HG03558 (cell line): ENCODE results near the gene GADD45GIP1.
A peak's percentile ranks its signal among the peaks of the same experiment; 100 is the strongest.
"Not testable (repeated sequence)": the region's sequence is repeated elsewhere in the genome, so short reads cannot be mapped to it uniquely, and the experiment has no call there.

Experiments
- ATAC-seq: cut with Tn5 transposase; IDR thresholded peaks from one replicate; pipeline ENCODE4 v1.9.1; 2021; ENCODE audit warnings: moderate number of reproducible peaks; ENCODE audit not compliant: unreplicated experiment; ENCODE audit errors: extremely low read depth

GADD45GIP1 gene

DNA sequence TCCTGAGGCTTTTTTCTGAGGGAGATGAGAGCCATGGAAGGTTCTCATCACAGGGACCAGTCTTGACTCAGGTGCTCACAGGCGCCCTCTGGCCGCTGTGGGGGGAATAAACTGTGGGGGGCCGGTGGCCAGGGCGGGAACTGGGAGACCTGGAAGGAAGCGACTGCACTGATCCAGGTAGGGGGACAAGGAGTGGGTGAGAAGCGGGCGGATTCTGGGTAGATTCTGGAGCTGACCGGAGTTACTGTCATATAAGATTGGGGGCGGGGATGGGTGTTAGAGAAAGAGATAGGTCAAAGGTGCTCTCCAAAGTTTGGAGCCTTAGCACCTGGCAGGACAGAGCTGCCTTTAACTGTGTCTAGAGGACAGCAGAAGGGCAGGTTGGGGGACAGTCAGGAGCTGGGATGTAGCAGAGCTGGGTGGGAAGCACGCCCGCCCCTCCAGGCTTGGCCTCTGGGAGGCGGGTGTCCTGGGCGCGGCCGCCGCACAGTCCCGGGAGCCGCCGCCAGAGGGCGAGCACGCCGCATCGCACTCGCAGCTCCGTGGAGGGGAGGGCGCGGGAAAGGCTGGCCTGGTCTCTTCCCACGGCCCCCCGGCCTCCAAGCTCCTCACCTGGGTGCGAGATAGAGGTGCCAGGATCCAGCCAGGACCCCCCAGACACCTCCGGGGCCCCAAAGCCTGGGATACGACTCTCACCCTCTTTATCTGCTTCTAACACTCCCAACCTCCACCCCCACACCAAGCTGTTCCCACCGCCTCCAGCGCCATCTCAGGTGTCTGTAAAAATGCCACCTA, 8.2 kb upstream of the GADD45GIP1 start:
- no peak for ATAC-seq

DNA sequence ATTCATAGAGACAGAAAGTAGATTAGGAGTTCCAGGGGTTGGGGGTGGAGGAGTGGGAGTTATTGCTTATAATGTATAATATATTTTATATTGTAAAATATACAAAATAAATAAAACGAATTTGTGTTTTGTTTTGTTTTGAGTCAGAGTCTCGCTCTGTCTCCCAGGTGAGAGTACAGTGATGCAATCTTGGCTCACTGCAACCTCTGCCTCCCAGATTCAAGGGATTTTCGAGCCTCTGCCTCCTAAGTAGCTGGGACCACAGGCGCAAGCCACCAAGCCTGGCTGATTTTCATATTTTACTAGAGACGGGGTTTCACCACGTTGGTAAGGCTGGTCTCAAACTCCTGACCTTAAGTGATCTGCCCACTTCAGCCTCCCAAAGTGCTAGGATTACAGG, 2.5 kb upstream of the GADD45GIP1 start:
- ATAC-seq, result no peak

DNA sequence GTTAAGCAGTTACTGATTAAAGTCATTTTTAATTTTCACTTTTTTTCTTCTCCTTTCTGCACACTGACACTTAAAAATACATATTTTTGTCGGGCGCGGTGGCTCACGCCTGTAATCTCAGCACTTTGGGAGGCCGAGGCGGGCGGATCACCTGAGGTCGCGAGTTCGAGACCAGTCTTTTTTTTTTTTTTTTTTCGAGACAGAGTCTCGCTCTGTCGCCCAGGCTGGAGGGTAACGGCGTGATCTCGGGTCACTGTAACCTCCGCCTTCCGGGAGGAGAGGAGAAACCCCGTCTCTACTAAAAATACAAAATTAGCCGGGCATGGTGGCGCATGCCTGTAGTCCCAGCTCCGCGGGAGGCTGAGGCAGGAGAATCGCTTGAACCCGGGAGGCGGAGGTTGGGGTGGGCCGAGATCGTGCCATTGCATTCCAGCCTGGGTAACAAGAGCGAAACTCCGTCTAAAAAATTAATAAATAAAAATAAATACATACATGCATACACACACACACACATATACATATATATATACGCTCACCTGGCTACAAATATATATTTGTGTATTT, 448 bp upstream of the GADD45GIP1 start:
- ATAC-seq, result not testable (repeated sequence)

DNA sequence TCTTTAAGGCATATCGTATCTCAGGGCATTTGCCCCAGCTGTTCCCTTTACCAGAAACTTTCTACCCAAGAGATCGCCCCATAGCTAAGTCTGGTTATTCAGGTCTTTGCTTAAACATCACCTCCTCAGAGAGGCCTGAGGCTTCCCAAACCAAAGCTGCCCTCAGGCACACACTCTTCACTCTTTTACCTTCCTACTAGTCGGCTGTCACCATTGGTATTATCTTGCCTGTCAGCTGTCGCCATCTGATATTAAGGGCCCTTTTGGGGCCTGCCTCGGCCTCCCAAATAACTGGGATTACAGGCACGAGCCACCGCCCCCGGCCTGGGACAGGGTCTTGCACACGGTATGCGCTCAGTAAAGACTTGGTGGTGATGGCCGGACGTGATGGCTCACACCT, 1.0 kb downstream of the GADD45GIP1 start:
- no peak for ATAC-seq

DNA sequence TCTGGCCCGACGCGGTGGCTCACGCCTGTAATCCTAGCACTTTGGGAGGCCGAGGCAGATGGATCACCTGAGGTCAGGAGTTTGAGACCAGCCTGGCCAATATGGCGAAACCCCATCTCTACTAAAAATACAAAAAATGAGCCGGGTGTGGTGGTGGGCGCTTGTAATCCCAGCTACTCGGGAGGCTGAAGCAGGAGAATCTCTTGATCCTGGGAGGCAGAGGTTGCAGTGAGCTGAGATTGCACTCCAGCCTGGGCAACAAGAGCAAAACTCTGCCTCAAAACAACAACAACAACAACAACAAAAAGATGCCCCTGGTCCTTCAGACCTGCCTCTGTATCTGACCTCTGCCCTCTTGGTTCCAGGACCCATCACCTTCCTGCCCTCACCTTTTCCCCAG, 1.4 kb downstream of the GADD45GIP1 start:
- ATAC-seq, result not testable (repeated sequence)

DNA sequence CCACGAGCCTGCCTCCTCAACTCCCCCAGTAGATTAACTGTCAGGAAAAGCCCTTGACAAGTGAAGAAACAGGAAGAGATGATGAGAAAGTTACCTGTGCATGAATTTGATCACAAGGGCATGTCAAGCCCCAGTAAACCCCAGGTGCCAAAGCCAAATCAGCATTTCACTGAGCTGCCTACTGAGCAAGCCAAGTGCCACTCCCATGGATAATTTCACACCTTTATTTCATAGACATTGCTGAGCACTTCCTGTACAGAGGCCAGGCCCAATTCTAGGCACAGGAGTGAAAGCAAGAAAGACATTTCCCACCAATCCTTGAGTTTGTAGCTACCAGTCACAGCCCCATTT, 2.4 kb downstream of the GADD45GIP1 start:
- ATAC-seq, result no peak

DNA sequence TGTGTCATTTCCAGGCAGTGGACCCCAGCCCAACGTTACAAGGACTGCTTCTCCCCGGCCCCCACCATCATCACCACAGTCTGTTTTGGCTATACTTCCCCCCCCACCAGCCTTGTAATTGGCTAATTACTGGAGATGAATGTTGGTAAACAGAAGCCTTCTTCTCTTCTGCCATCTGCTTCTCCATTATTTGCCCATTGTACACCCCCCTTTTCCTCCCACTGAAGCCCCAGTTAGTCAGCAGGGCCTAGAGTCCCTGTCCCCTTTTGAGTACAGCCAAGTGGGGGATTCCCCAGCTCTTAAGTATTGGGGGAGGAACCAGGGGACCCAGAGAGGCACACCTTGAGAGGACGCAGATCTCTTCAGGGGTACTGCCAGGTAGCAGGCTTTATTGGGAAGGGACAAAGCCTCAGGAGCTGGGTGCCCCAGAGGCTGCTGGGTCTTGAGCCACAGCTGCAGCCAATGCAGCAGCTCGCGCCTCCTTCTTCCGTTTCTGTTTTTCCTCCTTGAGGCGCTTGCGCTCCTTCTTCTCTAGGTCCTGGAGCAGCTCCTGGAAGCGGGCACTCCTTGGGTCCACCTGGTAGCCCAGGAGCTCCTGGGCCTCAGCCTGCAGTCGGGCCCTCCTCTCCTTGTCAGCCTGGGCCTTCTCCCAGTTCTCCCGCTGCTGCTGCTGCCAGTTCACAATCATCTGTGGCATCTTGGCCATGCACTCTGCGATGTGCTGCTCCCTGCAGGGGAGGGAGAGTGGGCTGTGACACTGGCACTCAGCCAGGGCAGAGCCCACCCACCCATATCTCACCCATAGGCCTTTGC, 3.0 kb downstream of the GADD45GIP1 start:
- ATAC-seq, result no peak

DNA sequence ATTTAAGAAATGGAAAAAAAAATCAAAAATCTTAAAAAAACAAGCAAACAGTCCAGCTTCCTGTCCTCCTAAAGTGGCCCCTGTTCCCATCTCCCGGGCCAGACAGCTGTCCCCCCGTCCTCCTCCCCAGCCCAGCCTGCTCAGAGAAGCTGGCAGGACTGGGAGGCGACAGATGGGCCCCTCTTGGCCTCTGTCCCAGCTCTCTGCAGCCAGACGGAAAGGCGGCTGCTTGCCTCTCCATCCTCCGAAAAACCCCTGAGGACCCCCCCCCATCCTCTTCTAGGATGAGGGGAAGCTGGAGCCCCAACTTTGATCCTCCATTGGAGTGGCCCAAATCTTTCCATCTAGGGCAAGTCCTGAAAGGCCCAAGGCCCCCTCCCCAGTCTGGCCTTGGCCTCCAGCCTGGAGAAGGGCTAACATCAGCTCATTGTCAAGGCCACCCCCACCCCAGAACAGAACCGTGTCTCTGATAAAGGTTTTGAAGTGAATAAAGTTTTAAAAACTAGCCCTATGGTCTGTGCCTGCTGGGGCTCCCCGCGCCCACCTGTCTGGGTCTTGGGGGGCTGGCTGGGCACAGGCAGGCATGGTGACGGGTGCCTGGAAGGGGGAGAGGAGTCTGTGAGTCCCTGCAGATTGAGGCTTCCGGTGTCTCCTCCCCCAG, 3.8 kb downstream of the GADD45GIP1 start:
- no peak for ATAC-seq

DNA sequence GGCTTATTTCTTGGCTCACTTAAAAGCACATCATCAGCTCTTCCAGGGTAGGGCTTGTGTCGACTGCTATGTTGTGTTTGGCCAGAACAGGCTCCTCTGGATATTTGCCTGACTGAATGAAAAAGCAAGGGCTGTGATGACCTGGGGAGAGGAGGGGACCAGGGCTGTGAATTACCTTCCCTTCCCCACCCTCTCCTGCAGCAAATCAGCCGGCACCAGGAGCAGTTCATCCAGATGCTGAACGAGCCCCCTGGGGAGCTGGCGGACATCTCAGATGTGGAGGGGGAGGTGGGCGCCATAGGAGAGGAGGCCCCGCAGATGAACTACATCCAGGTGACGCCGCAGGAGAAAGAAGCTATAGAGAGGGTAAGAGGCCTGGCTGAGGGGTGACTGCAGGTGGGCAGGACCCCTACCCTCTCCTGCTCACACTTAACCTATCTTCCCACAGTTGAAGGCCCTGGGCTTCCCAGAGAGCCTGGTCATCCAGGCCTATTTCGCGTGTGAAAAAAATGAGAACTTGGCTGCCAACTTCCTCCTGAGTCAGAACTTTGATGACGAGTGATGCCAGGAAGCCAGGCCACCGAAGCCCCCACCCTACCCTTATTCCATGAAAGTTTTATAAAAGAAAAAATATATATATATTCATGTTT, 4.4 kb downstream of the GADD45GIP1 start:
- ATAC-seq, result no peak

DNA sequence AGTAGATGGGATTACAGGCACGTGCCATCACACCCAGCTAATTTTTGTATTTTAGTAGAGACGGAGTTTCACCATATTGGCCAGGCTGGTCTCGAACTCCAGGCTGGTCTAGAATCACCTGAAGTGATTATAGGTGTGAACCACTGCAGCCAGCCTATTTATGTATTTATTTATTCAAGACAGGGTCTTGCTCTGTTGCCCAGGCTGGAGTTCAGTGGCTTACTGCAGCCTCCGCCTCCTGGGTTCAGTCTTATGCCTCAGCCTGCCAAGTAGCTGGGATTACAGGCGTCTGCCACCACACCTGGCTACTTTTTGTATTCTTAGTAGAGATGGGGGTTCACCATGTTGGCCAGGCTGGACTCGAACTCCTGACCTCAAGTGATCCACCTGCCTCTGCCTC, 5.0 kb downstream of the GADD45GIP1 start:
- not testable (repeated sequence) for ATAC-seq

DNA sequence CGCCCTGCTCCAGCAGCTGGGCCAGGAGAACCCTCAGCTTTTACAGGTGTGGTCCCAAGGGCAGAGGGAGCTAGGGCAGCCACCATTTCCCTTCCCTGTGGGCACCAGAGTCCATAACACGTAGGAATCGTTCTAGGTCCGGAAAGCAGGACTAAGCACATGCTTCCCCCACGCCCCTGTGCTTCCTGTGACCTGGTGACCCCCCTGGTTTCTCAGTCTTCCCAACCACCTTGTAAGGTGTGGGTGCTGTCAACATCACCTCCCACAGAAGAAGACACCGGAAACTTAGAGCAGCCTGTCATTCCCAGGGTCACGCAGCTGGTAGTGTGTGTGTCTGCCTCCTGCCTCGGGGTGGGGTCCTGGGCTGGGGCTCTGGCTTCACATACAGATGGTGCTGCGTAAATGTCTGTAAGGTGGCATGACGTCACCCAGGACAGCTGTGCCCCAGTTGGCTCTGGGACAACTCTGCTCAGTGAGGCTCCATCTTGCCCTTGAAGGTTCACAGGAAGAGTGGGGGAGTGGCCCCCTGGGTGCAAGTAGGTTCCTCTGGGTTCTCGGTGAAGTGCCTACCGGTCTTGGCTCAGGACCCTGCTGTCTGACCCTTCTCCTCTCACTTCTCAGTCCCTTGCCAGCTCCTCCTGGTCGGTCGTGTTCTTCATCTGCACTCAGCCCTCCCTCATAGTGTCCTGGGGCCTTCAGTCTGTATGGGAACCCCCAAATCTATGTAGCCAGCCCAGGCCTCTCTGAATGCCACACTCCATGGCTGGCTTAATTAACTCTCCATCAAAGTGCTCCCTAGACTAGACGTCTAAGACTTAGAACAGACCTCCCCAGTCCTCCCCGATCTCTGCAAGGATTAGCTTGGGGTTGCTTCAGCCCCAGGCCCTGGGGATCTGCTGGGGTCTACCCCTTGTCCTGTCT, 7.4 kb downstream of the GADD45GIP1 start:
- ATAC-seq, result no peak

DNA sequence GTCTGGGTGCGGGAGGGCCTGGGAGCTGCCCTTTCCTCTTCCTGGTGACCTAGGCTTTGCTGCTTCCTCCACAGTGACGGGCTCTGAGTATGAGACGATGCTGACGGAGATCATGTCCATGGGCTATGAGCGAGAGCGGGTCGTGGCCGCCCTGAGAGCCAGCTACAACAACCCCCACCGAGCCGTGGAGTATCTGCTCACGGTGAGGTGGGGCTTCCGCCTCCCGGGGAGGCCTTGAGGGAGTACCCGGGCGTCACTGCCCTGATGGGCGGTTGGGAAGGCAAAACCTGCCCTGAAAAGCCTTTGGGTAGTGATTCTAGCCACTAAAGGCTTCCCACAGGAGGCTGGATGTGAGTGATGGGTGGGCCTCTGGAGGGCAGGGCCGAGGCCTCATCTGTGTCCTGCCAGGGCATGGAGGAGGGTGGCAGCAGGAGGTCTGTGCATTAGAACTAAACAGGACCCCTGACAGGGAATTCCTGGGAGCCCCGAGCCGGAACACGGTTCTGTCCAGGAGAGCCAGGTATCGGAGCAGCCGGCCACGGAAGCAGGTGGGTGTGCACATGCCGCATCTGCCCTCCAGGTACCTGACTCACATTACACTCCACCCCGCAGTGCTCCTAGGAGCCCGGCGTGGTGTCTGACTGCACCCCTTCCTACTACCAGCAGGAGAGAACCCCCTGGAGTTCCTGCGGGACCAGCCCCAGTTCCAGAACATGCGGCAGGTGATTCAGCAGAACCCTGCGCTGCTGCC, 8.2 kb downstream of the GADD45GIP1 start:
- ATAC-seq, result no peak

DNA sequence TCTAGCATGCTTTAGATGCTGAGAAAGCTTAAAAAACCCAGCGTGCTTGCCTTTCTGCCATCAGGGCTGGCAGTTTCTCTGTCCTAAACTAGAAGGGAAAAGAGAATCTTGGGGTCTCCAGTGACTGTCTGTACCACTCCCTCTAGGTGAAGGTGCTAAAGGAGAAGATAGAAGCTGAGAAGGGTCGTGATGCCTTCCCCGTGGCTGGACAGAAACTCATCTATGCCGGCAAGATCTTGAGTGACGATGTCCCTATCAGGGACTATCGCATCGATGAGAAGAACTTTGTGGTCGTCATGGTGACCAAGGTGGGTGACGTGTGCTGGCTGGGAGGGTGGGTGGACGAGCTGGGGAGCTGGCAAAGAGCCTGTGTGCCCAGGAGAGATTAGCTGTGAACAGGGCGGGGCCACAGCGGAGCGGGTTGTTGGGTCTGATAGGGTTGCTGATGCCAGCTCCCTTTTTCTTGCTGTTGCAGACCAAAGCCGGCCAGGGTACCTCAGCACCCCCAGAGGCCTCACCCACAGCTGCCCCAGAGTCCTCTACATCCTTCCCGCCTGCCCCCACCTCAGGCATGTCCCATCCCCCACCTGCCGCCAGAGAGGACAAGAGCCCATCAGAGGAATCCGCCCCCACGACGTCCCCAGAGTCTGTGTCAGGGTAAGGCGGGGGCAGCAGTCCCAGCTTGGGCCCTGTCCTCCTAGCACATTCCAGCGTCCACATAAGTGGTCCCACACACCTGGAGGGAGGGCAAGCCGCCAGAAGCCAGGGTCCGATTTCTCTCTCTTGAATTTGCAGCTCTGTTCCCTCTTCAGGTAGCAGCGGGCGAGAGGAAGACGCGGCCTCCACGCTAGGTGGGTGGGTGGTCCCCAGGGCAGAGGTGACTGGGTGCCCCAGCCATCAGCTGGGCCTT, 9.1 kb downstream of the GADD45GIP1 start:
- no peak for ATAC-seq

DNA sequence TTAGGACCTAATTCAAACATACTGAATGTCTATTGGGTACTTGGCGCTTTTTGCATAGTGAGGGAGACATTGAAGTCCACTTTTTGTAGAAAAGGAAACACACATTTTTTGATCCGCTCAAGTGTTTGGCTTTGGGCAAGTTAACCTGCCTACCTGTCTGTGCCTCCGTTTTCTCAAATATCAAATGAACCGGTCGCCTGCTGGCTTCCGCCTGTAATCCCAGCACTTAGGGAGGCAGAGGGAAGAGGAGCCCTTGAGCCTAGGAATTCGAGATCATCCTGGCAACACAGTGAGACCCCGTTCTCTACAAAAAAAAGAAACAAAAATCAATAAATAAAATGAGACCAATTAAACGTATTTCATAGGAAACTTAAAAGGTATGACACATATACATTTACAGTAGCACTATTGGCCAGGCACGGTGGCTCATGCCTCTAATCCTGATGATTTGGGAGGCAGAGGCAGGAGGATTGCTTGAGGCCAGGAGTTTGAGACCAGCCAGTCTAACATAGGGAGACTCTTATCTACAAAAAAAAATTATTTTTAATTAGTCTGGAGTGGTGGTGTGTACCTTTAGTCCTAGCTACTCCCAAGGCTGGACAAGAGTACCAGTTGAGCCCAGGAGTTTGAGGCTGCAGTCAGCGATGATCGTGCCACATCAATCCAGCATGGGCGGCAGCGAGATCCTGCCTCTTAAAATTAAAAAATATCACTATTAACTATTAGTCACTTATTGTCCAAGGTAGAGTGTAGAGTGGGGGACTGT, 10.1 kb downstream of the GADD45GIP1 start:
- ATAC-seq, result no peak

DNA sequence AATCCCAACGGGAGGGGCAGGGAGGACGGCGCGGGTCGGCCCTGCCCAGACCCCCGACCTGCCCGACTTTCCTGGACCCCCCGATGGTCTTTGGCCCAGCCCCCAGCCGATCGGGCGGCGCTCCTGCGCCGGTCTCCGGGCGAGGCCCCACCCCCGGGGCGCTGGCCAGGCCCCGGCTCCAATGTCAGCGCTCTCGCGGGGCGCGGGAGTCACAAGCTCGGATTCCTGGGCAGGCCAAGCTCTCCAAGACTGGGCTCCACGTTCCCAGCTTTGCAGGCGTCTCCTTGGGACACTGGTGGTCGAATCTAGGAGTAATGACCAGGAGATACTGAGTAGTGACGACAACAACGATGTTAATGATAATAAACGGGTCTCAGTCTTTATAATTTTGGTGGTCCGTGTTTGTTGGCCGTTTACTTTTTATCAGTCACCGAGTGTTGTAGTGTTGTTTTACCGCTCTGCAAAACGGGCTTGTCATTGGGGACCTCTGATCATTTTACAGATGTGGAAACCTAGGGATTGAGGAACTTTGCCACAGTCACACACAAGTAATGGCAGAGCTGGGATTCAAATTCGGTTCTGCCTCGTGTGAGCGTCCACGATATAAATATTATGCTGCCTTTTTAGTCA, 10.8 kb downstream of the GADD45GIP1 start:
- no peak for ATAC-seq

DNA sequence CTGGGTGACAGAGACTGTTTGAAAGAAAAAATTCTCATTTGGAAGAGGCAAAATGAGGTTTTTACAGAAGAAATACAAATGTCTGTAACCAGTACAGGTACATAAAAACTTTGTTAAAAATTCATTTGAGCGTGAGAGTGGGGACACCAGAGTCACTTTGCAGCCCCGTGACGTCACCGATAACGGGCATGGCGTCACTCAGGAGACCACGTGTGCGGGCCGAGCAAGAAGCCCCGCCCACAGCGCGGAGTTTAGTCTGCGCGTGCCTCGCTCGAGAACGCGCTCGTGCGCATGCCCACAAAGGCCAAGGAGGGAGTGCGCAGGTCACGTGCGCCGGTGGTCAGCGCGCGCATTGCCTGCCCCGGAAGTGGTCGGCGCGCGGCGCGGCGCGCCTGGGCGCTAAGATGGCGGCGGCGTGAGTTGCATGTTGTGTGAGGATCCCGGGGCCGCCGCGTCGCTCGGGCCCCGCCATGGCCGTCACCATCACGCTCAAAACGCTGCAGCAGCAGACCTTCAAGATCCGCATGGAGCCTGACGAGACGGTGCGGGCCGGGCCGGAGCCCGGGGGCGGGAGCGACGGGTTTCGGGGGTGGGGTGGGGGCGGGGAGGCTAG, 11.4 kb downstream of the GADD45GIP1 start, which contains the start of gene RAD23A:
Gene RAD23A, plus strand, starts transcription at position 384 of the 613 bp plus-strand sequence. Its CDS starts 87 bp downstream, at position 471.
- ATAC-seq, result peak; percentile 56
